IPS-15b (cell line): ENCODE results near the gene CLIC1.
"Not testable (repeated sequence)": the region's sequence is repeated elsewhere in the genome, so short reads cannot be mapped to it uniquely, and the experiment has no call there.

Source experiments
- H3K27me3 ChIP-seq: one replicate; pipeline ENCODE4 v1.6.1; 2013; ENCODE audit warnings: low read length; ENCODE audit not compliant: control insufficient read depth, insufficient read depth
- H3K36me3 ChIP-seq: one replicate; pipeline ENCODE4 v1.6.1; 2013; ENCODE audit warnings: low read length; ENCODE audit not compliant: control insufficient read depth, insufficient read depth
- H3K4me1 ChIP-seq: one replicate; pipeline ENCODE4 v1.6.1; 2013; ENCODE audit warnings: mild to moderate bottlenecking, low read length; ENCODE audit not compliant: control insufficient read depth, insufficient read depth
- H3K4me3 ChIP-seq: one replicate; pipeline ENCODE4 v1.5.1; 2013; ENCODE audit warnings: low read depth, low read length
- H3K9ac ChIP-seq: one replicate; pipeline ENCODE4 v1.6.1; 2013; ENCODE audit warnings: low read depth, mild to moderate bottlenecking, low read length
- H3K9me3 ChIP-seq: one replicate; pipeline ENCODE4 v1.6.1; 2013; ENCODE audit warnings: mild to moderate bottlenecking, low read length; ENCODE audit not compliant: control insufficient read depth, insufficient read depth

CLIC1 gene

GRCh38 chr6:31712296-31712695, 24.0 kb downstream of the CLIC1 start:
- no peak overlapping the region for H3K9ac ChIP-seq

GRCh38 chr6:31711233-31711632, 25.1 kb downstream of the CLIC1 start:
- no peak overlapping the region for H3K4me3 ChIP-seq
- H3K36me3 ChIP-seq = no peaks in the 10 kb centered on the region
- no peak overlapping the region for H3K9ac ChIP-seq
- H3K9me3 ChIP-seq = no peaks in the 10 kb centered on the region
- peaks cover 12% of the 10 kb centered on the region for H3K4me1 ChIP-seq
- H3K27me3 ChIP-seq = no peaks in the 10 kb centered on the region

More at GRCh38 chr6:31712296-31712695, 24.0 kb downstream of the CLIC1 start:
- Histone ChIP-seq H3K27me3 (no peaks in the 10 kb centered on the region), H3K4me3 (no peak overlapping the region), H3K9me3 (no peaks in the 10 kb centered on the region), H3K4me1 (peaks cover 14% of the 10 kb centered on the region), H3K36me3 (no peaks in the 10 kb centered on the region)

- Histone ChIP-seq H3K4me1 (peaks cover 12% of the 10 kb centered on the region), H3K4me3 (no peak overlapping the region), H3K27me3 (no peaks in the 10 kb centered on the region), H3K9ac (no peak overlapping the region), H3K9me3 (no peaks in the 10 kb centered on the region), H3K36me3 (no peaks in the 10 kb centered on the region)
These were observed 25.7 kb downstream of the CLIC1 start for GRCh38 chr6:31710523-31711219.

GRCh38 chr6:31709157-31709556, 27.2 kb downstream of the CLIC1 start:
- not testable (repeated sequence) for H3K4me3 ChIP-seq, H3K27me3 ChIP-seq, H3K4me1 ChIP-seq, H3K36me3 ChIP-seq, H3K9me3 ChIP-seq, H3K9ac ChIP-seq

- no peak overlapping the region for H3K9ac ChIP-seq
- H3K27me3 ChIP-seq = no peaks in the 10 kb centered on the region
These were observed 28.1 kb downstream of the CLIC1 start for GRCh38 chr6:31708224-31708623.

GRCh38 chr6:31707701-31708100, 28.6 kb downstream of the CLIC1 start:
- no peak overlapping the region for H3K9ac ChIP-seq
- no peak overlapping the region for H3K4me3 ChIP-seq
- no peaks in the 10 kb centered on the region for H3K9me3 ChIP-seq
- H3K36me3 ChIP-seq = no peaks in the 10 kb centered on the region
- no peaks in the 10 kb centered on the region for H3K27me3 ChIP-seq
- no peaks in the 10 kb centered on the region for H3K4me1 ChIP-seq

More at GRCh38 chr6:31708224-31708623, 28.1 kb downstream of the CLIC1 start:
- no peaks in the 10 kb centered on the region for H3K36me3 ChIP-seq
- H3K4me1 ChIP-seq = no peaks in the 10 kb centered on the region
- H3K4me3 ChIP-seq = no peak overlapping the region
- H3K9me3 ChIP-seq = no peaks in the 10 kb centered on the region

GRCh38 chr6:31706599-31706998, 29.7 kb downstream of the CLIC1 start, which contains the start of gene LY6G6F:
TSS of gene LY6G6F (plus strand) at chr6:31706866. CDS start at chr6:31706907, 41 bp downstream.
- H3K9ac ChIP-seq = no peak within 1 kb of the TSS

GRCh38 chr6:31705931-31706330, 30.4 kb downstream of the CLIC1 start:
- Histone ChIP-seq H3K36me3 (peaks cover 3% of the 10 kb centered on the region), H3K4me3 (no peak overlapping the region), H3K27me3 (no peaks in the 10 kb centered on the region), H3K9ac (no peak overlapping the region), H3K4me1 (peaks cover 2% of the 10 kb centered on the region), H3K9me3 (no peaks in the 10 kb centered on the region)

More at GRCh38 chr6:31706599-31706998, 29.7 kb downstream of the CLIC1 start, which contains the start of gene LY6G6F:
- peaks cover 2% of the 10 kb centered on the region for H3K4me1 ChIP-seq
- H3K9me3 ChIP-seq = no peaks in the 10 kb centered on the region
- no peak within 1 kb of the TSS for H3K4me3 ChIP-seq
- no peaks in the 10 kb centered on the region for H3K27me3 ChIP-seq
- peaks cover 3% of the 10 kb centered on the region for H3K36me3 ChIP-seq

GRCh38 chr6:31702819-31703716, 33.3 kb downstream of the CLIC1 start, which contains the start of gene ABHD16A:
TSS of gene ABHD16A (minus strand) at chr6:31703324. CDS start at chr6:31703281, 43 bp downstream.
- peak within 1 kb of the TSS; percentile 90 for H3K9ac ChIP-seq

GRCh38 chr6:31702405-31702818, 33.9 kb downstream of the CLIC1 start:
- Histone ChIP-seq H3K4me3 (peak overlapping the region; percentile 95), H3K9me3 (no peaks in the 10 kb centered on the region), H3K9ac (peak overlapping the region; percentile 90), H3K4me1 (peaks cover 2% of the 10 kb centered on the region), H3K27me3 (no peaks in the 10 kb centered on the region), H3K36me3 (peaks cover 7% of the 10 kb centered on the region)

More at GRCh38 chr6:31702819-31703716, 33.3 kb downstream of the CLIC1 start, which contains the start of gene ABHD16A:
- Histone ChIP-seq H3K4me3 (peak within 1 kb of the TSS; percentile 95), H3K4me1 (peaks cover 2% of the 10 kb centered on the region), H3K27me3 (no peaks in the 10 kb centered on the region), H3K36me3 (peaks cover 7% of the 10 kb centered on the region), H3K9me3 (no peaks in the 10 kb centered on the region)

GRCh38 chr6:31701666-31702404, 34.5 kb downstream of the CLIC1 start:
- Histone ChIP-seq H3K36me3 (peaks cover 9% of the 10 kb centered on the region), H3K4me1 (peaks cover 2% of the 10 kb centered on the region), H3K27me3 (no peaks in the 10 kb centered on the region), H3K9me3 (no peaks in the 10 kb centered on the region), H3K9ac (peak overlapping the region; percentile 90), H3K4me3 (peak overlapping the region; percentile 95)
